Astrocyte (in vitro differentiated cells and primary cell): ENCODE results near the gene CSNK2A1. TPM values are rescaled to one million over a fixed set of nuclear protein-coding genes. Genes with fewer than 3 reads are reported as not detected.
A peak's percentile ranks its signal among the peaks of the same experiment; 100 is the strongest.

Experiments used
- DNase-seq: peaks from one replicate; pipeline ENCODE4 v3.0.0-alpha.2; 2010; ENCODE audit warnings: low read depth
- FAIRE-seq: peaks from 2 replicates; lab custom pipeline; 2011; peaks lifted over from hg19 to GRCh38; lab: Jason Lieb, UNC
- H2AFZ ChIP-seq: 2 replicates; pipeline ENCODE4 v1.6.0; 2012; ENCODE audit warnings: low read depth, low read length, inconsistent platforms
- H3K27ac ChIP-seq: 2 replicates; pipeline ENCODE4 v1.5.1; 2011; ENCODE audit warnings: low read depth, low read length, inconsistent platforms
- H3K27me3 ChIP-seq: 2 replicates; pipeline ENCODE4 v1.6.0; 2011; ENCODE audit warnings: low read length, inconsistent platforms; ENCODE audit not compliant: insufficient read depth
- H3K36me3 ChIP-seq: 2 replicates; pipeline ENCODE4 v1.5.1; 2011; ENCODE audit warnings: low read length, inconsistent platforms; ENCODE audit not compliant: insufficient read depth
- H3K4me1 ChIP-seq: 2 replicates; pipeline ENCODE4 v1.5.1; 2011; ENCODE audit warnings: low read length, inconsistent platforms; ENCODE audit not compliant: insufficient read depth
- H3K4me2 ChIP-seq: 2 replicates; pipeline ENCODE4 v1.6.0; 2012; ENCODE audit warnings: low read length, inconsistent platforms
- H3K4me3 ChIP-seq: 2 replicates; pipeline ENCODE4 v1.5.1; 2011; ENCODE audit warnings: low read depth, mild to moderate bottlenecking, low read length, inconsistent platforms; ENCODE audit not compliant: insufficient read depth
- H3K79me2 ChIP-seq: 2 replicates; pipeline ENCODE4 v1.6.0; 2012; ENCODE audit warnings: mild to moderate bottlenecking, low read length, inconsistent platforms; ENCODE audit not compliant: insufficient read depth
- H3K9ac ChIP-seq: 2 replicates; pipeline ENCODE4 v1.6.0; 2012; ENCODE audit warnings: mild to moderate bottlenecking, low read length, inconsistent platforms
- H3K9me3 ChIP-seq: 2 replicates; pipeline ENCODE4 v1.5.1; 2012; ENCODE audit warnings: low read depth, mild to moderate bottlenecking, low read length, inconsistent platforms; ENCODE audit not compliant: insufficient read depth
- H4K20me1 ChIP-seq: 2 replicates; pipeline ENCODE4 v1.6.0; 2012; ENCODE audit warnings: low read length, inconsistent platforms; ENCODE audit not compliant: insufficient read depth
- H3K27ac Mint-ChIP-seq: one replicate; pipeline ENCODE4 v1.8.0; 2021; ENCODE audit warnings: mild to moderate bottlenecking, mixed read lengths; ENCODE audit not compliant: unreplicated experiment
- H3K27me3 Mint-ChIP-seq: one replicate; pipeline ENCODE4 v1.8.0; 2021; ENCODE audit warnings: low read depth, mixed read lengths; ENCODE audit not compliant: unreplicated experiment
- H3K36me3 Mint-ChIP-seq: one replicate; pipeline ENCODE4 v1.8.0; 2021; ENCODE audit warnings: low read depth, mixed read lengths; ENCODE audit not compliant: unreplicated experiment
- H3K4me1 Mint-ChIP-seq: one replicate; pipeline ENCODE4 v1.8.0; 2021; ENCODE audit warnings: low read depth, mixed read lengths; ENCODE audit not compliant: unreplicated experiment
- H3K4me3 Mint-ChIP-seq: one replicate; pipeline ENCODE4 v1.8.0; 2021; ENCODE audit warnings: mild to moderate bottlenecking, moderate library complexity, mixed read lengths; ENCODE audit not compliant: unreplicated experiment
- H3K9me3 Mint-ChIP-seq: one replicate; pipeline ENCODE4 v1.8.0; 2021; ENCODE audit warnings: mild to moderate bottlenecking, mixed read lengths; ENCODE audit not compliant: unreplicated experiment
- EZH2 ChIP-seq: IDR thresholded peaks from 2 replicates; pipeline ENCODE4 v1.6.1; 2012; ENCODE audit warnings: mild to moderate bottlenecking, low read length, inconsistent platforms; ENCODE audit not compliant: insufficient read depth
- total RNA-seq: library from RNA; stranded (reverse); gene quantifications from 2 replicates; pipeline ENCODE4 v1.2.1, GENCODE V29; 2021
- TF ChIP-seq, protein P1 (sequence below): IDR thresholded peaks from 2 replicates; pipeline ENCODE4 v1.5.1; 2011; ENCODE audit warnings: low read depth, mild to moderate bottlenecking, inconsistent platforms, low read length, moderate library complexity; ENCODE audit not compliant: insufficient read depth

CSNK2A1 gene
- total RNA-seq, 1 donor from 2014 or later: 226 TPM

DNA sequence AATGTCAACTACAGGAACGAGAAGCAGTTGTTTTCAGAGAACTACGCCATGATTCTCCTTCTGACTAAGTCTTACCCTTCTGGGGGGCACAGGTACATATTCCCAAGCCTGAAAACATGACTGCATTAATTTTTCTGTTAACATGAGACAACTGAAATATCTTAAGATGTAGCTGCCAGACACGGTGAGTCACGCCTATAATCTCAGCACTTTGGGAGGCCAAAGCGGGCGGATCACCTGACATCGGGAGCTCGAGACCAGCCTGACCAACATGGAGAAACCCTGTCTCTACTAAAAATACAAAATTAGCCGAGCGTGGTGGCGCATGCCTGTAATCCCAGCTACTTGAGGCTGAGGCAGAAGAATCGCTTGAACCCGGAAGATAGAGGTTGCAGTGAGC is 103.0 kb downstream of the CSNK2A1 start:
- peaks cover 21% of the 10 kb centered on the region for H3K79me2 ChIP-seq
- H3K4me3 ChIP-seq: no peak overlapping the region
- no peak overlapping the region for H3K4me2 ChIP-seq
- no peak overlapping the region for H3K9ac ChIP-seq
- H3K27me3 ChIP-seq: no peaks in the 10 kb centered on the region
- Mint-ChIP-seq H3K36me3 (peaks cover 46% of the 10 kb centered on the region), H3K27me3 (no peaks in the 10 kb centered on the region), H3K4me3 (no peak overlapping the region), H3K4me1 (peaks cover 22% of the 10 kb centered on the region), H3K27ac (no peak overlapping the region), H3K9me3 (no peaks in the 10 kb centered on the region)
- no peaks in the 10 kb centered on the region for H3K9me3 ChIP-seq
- no peak for TF ChIP-seq EZH2
- TF ChIP-seq, protein P1, sequence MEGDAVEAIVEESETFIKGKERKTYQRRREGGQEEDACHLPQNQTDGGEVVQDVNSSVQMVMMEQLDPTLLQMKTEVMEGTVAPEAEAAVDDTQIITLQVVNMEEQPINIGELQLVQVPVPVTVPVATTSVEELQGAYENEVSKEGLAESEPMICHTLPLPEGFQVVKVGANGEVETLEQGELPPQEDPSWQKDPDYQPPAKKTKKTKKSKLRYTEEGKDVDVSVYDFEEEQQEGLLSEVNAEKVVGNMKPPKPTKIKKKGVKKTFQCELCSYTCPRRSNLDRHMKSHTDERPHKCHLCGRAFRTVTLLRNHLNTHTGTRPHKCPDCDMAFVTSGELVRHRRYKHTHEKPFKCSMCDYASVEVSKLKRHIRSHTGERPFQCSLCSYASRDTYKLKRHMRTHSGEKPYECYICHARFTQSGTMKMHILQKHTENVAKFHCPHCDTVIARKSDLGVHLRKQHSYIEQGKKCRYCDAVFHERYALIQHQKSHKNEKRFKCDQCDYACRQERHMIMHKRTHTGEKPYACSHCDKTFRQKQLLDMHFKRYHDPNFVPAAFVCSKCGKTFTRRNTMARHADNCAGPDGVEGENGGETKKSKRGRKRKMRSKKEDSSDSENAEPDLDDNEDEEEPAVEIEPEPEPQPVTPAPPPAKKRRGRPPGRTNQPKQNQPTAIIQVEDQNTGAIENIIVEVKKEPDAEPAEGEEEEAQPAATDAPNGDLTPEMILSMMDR: no peak
- no peak overlapping the region for H2AFZ ChIP-seq
- H3K4me1 ChIP-seq: peaks cover 12% of the 10 kb centered on the region
- peaks cover 73% of the 10 kb centered on the region for H4K20me1 ChIP-seq
- DNase-seq (peak; percentile 27), FAIRE-seq (no peak)
- no peak overlapping the region for H3K27ac ChIP-seq
- H3K36me3 ChIP-seq: peaks cover 55% of the 10 kb centered on the region

DNA sequence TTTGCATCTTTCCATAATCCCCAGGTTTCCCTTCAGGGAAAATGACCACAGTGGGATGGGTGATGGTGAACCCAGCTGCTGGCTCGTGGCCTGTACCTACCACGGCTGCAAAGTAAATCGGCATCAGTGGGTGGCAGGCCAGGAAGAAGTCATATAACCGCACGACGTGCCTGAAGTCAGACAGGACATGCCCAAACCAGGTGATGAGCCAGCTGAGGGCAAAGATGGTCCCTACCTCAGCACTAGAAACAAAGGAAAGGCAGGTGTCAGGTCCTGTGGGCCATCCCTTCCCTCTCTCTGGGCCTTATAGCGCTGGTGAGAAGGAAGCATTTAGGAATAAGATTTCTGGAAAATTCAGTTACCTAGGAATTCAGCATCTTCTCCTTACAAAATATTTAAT is 103.4 kb downstream of the CSNK2A1 start:
- no peaks in the 10 kb centered on the region for H3K9me3 ChIP-seq
- peaks cover 60% of the 10 kb centered on the region for H3K36me3 ChIP-seq
- Mint-ChIP-seq H3K4me1 (peaks cover 21% of the 10 kb centered on the region), H3K4me3 (no peak overlapping the region), H3K27ac (no peak overlapping the region), H3K9me3 (no peaks in the 10 kb centered on the region), H3K36me3 (peaks cover 49% of the 10 kb centered on the region), H3K27me3 (no peaks in the 10 kb centered on the region)
- H2AFZ ChIP-seq: no peak overlapping the region
- H3K4me2 ChIP-seq: no peak overlapping the region
- no peak overlapping the region for H3K27ac ChIP-seq
- H3K9ac ChIP-seq: no peak overlapping the region
- H3K4me1 ChIP-seq: peaks cover 8% of the 10 kb centered on the region
- H3K27me3 ChIP-seq: no peaks in the 10 kb centered on the region
- no peak for DNase-seq
- peaks cover 68% of the 10 kb centered on the region for H4K20me1 ChIP-seq
- peaks cover 19% of the 10 kb centered on the region for H3K79me2 ChIP-seq
- TF ChIP-seq EZH2: no peak
- TF ChIP-seq, protein P1: no peak
- no peak overlapping the region for H3K4me3 ChIP-seq
- FAIRE-seq: no peak

DNA sequence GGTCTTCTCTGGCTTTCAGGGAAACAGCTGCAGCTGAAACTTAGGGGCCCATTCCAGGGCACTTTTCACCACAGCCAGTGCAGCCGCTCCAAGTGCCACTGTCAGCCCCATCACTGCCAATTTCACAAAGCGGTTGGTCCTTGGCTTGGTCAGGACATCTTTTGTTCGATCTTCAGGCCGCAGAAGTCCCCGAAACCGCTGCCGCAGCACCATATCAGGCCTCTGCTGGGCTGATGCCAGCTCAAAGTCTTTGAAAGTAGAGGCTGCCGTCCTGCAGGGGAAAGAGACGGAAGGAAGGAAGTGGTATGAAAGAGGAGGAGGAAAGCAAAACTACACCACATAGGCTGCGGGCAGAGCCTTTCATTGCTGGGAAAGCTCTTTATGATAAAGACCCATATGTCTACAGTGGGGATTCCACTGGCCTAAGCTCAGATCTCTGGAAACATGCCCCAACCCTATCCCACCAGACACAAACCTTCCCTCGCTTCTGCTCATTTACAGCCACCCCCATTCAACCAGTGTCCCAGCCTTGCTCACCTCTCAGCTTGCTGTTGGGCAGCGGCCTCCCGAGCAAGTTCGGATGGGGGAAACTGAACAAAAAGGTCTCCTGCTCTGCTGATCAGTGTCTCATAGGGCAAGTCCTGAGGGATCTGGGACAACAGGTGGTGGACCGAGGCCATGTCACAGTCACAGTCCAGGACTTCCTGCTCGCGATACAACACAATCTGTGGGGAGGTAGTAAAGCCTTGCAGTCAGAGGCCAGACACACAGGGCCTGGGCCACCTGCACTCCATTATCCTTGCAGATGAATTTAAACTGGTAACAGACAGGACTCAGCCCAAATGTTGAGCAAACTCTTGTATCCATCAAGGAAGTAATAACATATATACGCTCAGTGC is 104.8 kb downstream of the CSNK2A1 start:
- no peak overlapping the region for H3K4me3 Mint-ChIP-seq
- peaks cover 63% of the 10 kb centered on the region for H3K36me3 ChIP-seq
- DNase-seq (no peak), FAIRE-seq (no peak)
- no peak overlapping the region for H3K27ac ChIP-seq
- no peak overlapping the region for H3K4me2 ChIP-seq
- peaks cover 50% of the 10 kb centered on the region for H3K36me3 Mint-ChIP-seq
- no peak overlapping the region for H3K4me3 ChIP-seq
- no peaks in the 10 kb centered on the region for H3K27me3 Mint-ChIP-seq
- H3K4me1 Mint-ChIP-seq: peaks cover 14% of the 10 kb centered on the region
- H4K20me1 ChIP-seq: peaks cover 55% of the 10 kb centered on the region
- H3K27me3 ChIP-seq: no peaks in the 10 kb centered on the region
- no peaks in the 10 kb centered on the region for H3K9me3 ChIP-seq
- H3K79me2 ChIP-seq: peaks cover 15% of the 10 kb centered on the region
- no peaks in the 10 kb centered on the region for H3K9me3 Mint-ChIP-seq
- H3K27ac Mint-ChIP-seq: no peak overlapping the region
- H3K4me1 ChIP-seq: no peaks in the 10 kb centered on the region
- H2AFZ ChIP-seq: no peak overlapping the region
- no peak for TF ChIP-seq EZH2
- TF ChIP-seq, protein P1: no peak
- H3K9ac ChIP-seq: no peak overlapping the region
